HG03460 (cell line): ENCODE measurements around the gene DIP2A.
A peak's percentile ranks its signal among the peaks of the same experiment; 100 is the strongest.

Experiments
- ATAC-seq: cut with Tn5 transposase; IDR thresholded peaks from one replicate; pipeline ENCODE4 v1.9.1; 2021; ENCODE audit not compliant: unreplicated experiment

Gene DIP2A

DNA sequence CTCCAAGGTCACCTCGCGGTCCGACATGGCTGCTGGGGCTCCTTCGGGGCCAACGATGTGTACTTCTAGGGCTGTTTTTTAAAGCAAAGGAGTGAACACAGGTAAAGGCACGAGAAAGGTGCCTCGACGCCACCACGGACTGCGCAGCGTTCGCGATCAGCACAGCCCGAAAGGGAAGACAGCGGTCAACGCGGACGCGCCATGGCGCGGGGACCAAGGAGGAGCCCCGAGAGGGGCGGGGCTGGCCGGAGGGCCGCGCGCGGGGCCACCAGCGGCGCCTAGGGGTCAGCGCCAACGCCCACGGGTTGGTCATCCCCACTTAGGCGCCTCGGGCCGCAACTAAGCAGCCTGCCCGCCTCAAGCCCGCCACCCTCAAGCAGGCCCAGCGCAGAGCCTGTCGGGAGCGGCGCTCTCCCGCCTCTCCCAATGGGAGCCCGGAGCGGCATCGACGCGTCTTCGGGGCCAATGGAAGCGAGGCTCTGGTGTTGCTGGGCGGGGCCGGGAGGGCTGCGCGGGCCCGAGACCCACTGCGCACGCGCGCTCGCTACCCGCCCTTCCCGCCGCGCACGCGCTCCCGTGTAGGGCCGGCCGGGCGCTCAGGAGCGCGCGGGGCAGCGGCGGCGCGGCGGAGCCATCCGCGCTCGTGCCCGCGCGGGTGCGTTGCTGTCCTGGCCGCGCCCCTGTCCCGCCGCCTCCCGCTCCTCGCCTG lies at the start of gene DIP2A:
DIP2A (plus strand) TSS at position 577 of the 709 bp plus-strand sequence. CDS start 241 bp downstream, outside the sequence.
- peak; percentile 93 for ATAC-seq

- no peak for ATAC-seq
These were observed 48.9 kb upstream of the DIP2A start for GRCh38 chr21:46409641-46410406.

DNA sequence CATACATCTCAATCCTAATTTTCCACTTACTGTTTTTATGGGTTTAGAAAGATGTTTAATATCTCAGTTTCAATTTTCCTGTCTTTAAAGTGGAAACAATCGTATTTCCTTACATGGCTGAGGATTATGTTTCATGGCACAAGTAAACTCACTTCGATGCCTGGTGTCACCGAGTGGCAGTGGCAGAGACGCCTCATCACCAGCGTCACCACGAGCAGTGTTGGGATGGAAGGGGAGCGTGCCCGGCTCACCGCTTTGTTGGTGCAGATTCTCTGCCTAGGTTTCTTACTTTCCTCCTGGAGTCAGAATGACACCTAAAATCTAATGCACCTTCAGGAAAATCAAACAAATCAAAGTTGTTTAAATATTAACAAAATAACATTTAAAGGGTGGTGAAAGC lies 48.2 kb upstream of the DIP2A start:
- ATAC-seq, result no peak

DNA sequence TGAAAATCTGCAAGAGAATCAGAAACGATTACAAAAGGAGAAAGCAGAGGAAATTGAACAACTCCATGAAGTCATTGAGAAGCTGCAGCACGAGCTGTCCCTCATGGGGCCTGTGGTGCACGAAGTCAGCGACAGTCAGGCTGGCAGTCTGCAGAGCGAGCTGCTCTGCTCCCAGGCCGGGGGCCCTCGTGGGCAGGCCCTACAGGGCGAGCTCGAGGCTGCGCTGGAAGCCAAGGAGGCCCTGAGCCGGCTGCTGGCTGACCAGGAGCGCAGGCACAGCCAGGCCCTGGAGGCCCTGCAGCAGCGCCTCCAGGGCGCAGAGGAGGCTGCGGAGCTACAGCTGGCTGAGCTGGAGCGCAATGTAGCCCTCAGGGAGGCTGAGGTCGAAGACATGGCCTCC lies 47.5 kb upstream of the DIP2A start:
- no peak for ATAC-seq

GRCh38 chr21:46411691-46412090 lies 47.0 kb upstream of the DIP2A start:
- ATAC-seq, result no peak

DNA sequence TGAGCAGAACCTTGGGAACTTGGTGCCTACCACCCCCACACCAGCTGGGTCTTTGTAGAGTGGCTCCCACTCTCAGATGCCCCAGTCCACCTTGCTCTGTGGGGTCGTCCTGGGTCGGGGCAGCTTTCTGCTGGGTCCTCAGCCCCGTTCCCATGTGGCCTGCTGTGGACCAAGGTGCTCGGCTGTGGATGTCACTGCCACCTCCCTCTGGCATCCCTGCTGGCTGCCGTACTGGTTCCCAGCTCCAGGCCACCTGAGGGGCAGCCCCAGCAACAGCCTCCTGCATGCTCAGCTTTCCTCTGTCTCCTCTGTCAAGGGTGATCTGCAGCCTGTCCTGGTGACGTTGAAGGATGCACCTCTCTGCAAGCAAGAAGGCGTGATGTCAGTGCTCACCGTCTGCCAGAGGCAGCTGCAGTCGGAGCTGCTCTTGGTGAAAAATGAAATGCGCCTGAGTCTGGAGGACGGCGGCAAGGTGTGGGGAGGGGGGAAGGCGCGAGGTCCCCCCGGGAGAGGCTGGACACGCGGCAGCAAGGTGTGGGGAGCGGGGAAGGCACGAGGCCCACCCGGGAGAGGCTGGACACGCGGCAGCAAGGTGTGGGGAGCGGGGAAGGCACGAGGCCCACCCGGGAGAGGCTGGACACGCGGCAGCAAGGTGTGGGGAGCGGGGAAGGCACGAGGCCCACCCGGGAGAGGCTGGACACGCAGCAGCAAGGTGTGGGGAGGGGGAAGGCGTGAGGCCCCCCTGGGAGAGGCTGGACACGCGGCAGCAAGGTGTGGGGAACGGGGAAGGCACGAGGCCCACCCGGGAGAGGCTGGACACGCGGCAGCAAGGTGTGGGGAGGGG lies 45.9 kb upstream of the DIP2A start:
- ATAC-seq, result no peak

DNA sequence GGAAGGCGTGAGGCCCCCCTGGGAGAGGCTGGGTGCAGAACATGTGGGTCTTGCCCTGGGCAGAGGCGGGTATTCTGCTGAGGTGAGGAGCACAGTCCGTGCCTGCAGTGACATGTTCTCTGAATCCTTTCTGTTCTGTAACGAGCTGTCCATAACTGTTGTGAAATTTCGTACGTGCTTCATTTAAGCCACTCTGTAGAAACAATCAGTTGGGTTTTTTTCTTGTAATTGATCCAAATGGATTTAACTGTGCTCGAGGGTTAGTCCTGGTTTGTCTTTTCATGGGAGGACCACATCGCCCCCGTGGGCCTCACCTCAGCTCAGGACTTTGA lies 45.4 kb upstream of the DIP2A start:
- no peak for ATAC-seq

DNA sequence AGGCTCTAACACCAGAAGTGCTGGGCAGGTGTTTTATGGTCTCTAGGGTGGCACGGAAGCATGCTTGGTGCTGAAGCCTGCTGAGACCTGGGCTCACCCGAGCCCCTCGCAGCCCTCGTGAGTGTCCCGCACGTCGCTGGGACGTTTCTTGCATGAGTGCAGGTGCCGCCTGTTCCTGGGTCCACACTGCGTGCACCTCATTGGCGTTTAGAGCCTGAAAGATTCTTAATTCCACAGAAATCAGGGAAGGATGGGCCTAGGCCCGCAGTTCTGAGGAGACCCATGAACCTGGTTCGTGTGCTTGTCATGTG lies 43.8 kb upstream of the DIP2A start:
- ATAC-seq, result no peak

DNA sequence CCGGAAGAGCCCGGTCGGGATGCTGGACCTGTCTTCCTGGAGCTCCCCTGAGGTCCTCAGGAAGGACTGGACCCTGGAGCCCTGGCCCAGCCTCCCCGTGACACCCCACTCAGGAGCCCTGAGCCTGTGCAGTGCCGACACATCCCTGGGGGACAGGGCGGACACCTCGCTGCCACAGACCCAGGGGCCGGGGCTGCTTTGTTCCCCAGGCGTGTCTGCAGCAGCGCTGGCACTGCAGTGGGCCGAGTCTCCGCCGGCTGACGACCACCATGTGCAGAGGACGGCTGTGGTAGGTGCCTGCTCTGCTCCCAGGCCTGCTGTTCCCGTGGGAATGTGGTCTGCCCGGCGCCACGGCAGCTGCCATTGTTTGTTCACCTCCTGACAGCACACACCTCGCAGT lies 42.1 kb upstream of the DIP2A start:
- no peak for ATAC-seq

GRCh38 chr21:46418265-46418946 lies 40.3 kb upstream of the DIP2A start:
- ATAC-seq, result no peak

- no peak for ATAC-seq
These were observed 38.2 kb upstream of the DIP2A start for GRCh38 chr21:46420241-46421190.

- ATAC-seq, result no peak
These were observed 37.4 kb upstream of the DIP2A start for GRCh38 chr21:46421191-46421750.

- ATAC-seq, result no peak
These were observed 36.7 kb upstream of the DIP2A start for GRCh38 chr21:46421756-46422555.

DNA sequence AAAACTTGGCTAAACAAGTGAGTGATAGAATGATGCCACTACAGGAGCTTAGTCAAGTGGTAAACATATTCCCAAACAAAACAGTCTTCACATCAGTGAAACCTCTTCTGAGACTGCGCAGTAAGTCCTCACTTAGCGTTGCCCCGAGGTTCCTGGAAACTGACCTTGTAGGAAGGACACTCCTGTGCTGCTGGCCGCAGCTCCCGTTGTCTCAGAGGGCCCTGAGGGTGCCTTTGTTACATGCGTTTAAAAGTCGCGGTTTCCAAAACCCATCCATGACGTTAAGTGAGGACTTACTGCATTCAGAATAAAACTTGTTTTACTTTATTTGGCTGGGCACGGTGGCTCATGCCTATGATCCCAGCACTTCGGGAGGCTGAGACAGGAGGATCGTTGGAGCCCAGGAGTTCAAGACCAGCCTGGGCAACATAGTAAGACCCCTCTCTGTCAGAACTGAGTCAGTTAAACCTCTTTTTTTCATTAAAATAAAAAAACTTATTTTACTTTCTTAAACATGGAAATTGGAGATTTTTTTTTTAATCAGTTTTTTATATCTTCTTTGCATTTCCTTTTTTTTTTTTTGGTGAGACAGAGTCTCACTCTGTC lies 36.0 kb upstream of the DIP2A start:
- ATAC-seq, result no peak

DNA sequence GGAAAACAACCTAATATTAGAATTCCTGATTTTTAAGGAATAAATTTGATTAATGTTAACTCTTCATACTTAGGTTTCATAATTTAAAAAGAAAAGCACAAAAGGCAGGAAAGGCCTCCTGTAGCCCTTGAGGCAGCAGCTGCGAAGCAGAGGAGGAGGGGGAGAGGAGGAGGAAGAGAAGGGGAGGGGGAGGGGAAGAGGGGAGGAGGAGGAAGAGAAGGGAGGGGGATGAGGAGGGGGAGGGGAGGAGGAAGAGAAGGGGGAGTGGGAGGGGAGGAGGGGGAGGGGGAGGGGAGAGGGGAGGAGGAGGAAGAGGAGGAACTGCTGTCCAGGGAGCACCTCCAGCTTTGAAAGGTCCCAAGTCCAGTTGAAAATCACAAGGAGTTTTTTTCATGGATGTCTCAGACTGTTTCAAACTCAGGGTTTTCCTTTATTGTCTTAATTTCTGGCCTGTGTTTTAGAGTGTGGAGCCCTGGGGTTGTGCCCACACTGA lies 35.1 kb upstream of the DIP2A start:
- ATAC-seq, result no peak

DNA sequence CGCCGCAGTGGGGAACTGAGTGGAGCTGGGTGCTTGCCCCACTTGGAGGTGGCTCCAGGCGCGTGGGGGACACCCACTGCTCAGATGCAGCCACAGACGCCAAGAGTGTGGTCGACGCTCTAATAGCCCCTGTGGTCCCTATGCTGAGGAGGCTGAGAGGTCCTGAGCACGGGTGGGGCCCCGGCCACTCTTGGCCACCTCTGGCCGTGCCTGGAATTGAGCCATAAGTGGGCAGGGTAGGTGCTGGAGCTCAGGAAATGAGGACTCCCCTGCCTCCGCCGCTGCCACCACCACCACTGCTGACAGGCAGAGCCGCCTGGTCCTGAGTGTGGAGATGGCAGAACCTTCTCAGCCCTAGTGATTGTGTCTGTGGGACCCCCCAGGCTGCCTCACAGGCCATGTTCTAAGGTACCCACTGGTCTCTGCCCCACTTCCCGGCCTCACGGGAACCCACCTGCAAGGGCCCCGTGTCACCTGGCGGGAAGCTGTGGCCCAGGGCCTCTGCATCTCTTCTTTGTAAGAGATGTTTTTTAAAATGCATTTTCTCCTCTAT lies 34.6 kb upstream of the DIP2A start:
- ATAC-seq, result no peak

- ATAC-seq, result no peak
These were observed 34.1 kb upstream of the DIP2A start for GRCh38 chr21:46424621-46425020.

DNA sequence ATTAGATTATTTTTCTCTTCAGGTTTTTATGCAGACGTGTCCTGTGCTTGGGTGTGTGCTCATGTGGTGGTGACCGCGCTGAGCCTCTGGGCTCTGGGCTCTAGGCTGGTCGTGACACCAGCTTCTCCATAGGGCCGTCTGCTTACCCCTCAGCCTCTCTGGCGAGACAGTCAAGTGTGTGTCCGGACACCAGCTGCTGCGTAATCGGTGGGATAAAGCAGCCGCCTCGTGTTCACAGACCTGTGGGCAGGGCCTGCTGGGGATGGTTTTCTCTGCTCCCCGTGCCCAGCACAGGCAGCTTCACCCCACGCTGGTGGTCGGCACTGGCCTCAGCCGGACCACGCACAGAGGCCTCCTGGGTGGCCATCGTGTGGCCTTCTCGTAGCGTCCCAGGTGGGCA lies 33.6 kb upstream of the DIP2A start:
- no peak for ATAC-seq
